ENCODE results near the gene SLC35D1. TPM values are rescaled to one million over a fixed set of nuclear protein-coding genes. Genes with fewer than 3 reads are reported as not detected.

Gene SLC35D1
- total and polyA plus RNA-seq, 7 experiments from 2014 or later = 4.8 to 25.7 (median 10.7) TPM

GRCh38 chr1:67020304-67020703 lies 33.6 kb downstream of the SLC35D1 start:
- no peak overlapping the region for H3K4me3 Mint-ChIP-seq
- H3K27ac Mint-ChIP-seq = peak overlapping the region in 2 of 9 donors; percentile 5 to 16
- Histone ChIP-seq H3K27ac (ENCODE audit: low read depth, low read length) (no peak overlapping the region), H3K9me3 (ENCODE audit: control insufficient read depth in 2 of 3, low read length in 3 of 3) (no peaks in the 10 kb centered on the region), H3K4me1 (ENCODE audit: control insufficient read depth in 2 of 2, insufficient read depth in 2 of 2, low read length in 2 of 2) (no peaks in the 10 kb centered on the region), H3K27me3 (ENCODE audit: control insufficient read depth in 2 of 2, insufficient read depth in 2 of 2, low read length in 2 of 2) (no peaks in the 10 kb centered on the region), H3K4me3 (ENCODE audit: low read length) (no peak overlapping the region), H3K36me3 (ENCODE audit: control insufficient read depth in 2 of 3, insufficient read depth in 3 of 3, low read length in 3 of 3) (peaks cover 3 to 42% (median 6%) of the 10 kb centered on the region in 3 experiments)
- DNase-seq = no peak
- POLR2A ChIA-PET = no interaction called here
- peaks cover 0 to 13% (median 7%) of the 10 kb centered on the region in 7 donors for H3K4me1 Mint-ChIP-seq
- intact Hi-C loops (cut with micrococcal nuclease) = no loop called here
- no peaks in the 10 kb centered on the region for H3K9me3 Mint-ChIP-seq
- H3K36me3 Mint-ChIP-seq = peaks cover 21 to 78% (median 49%) of the 10 kb centered on the region in 5 donors
- CTCF ChIA-PET = interaction anchor here (1.4 kb wide), 1 partner anchor 24 kb away, joined by 5 read pairs; no protein-coding TSS in a partner anchor
- ATAC-seq = no peak
- no peaks in the 10 kb centered on the region for H3K27me3 Mint-ChIP-seq

GRCh38 chr1:67019600-67020136 lies 34.3 kb downstream of the SLC35D1 start:
- H3K27me3 ChIP-seq (ENCODE audit: control insufficient read depth in 2 of 2, insufficient read depth in 2 of 2, low read length in 2 of 2) = no peaks in the 10 kb centered on the region
- ChIA-PET CTCF (interaction anchor here (1.4 kb wide), 1 partner anchor 23 kb away, joined by 5 read pairs; no protein-coding TSS in a partner anchor), POLR2A (interaction anchor here (0.5 kb wide), 1 partner anchor 1656 kb away, joined by 4 read pairs; no protein-coding TSS in a partner anchor)
- Mint-ChIP-seq H3K36me3 (peaks cover 21 to 72% (median 49%) of the 10 kb centered on the region in 5 donors), H3K4me3 (no peak overlapping the region), H3K4me1 (peaks cover 0 to 13% (median 5%) of the 10 kb centered on the region in 7 donors), H3K27ac (peak overlapping the region in 2 of 9 donors; percentile 36 to 38), H3K9me3 (peaks cover 0 to 1% (median 0%) of the 10 kb centered on the region in 11 donors), H3K27me3 (no peaks in the 10 kb centered on the region)
- ATAC-seq (no peak), DNase-seq (no peak)
- H3K36me3 ChIP-seq (ENCODE audit: control insufficient read depth in 2 of 3, insufficient read depth in 3 of 3, low read length in 3 of 3) = peaks cover 3 to 42% (median 6%) of the 10 kb centered on the region in 3 experiments
- H3K4me1 ChIP-seq (ENCODE audit: control insufficient read depth in 2 of 2, insufficient read depth in 2 of 2, low read length in 2 of 2) = no peaks in the 10 kb centered on the region
- no peaks in the 10 kb centered on the region for H3K9me3 ChIP-seq (ENCODE audit: control insufficient read depth in 2 of 3, low read length in 3 of 3)
- no peak overlapping the region for H3K27ac ChIP-seq (ENCODE audit: low read depth, low read length)
- no peak overlapping the region for H3K4me3 ChIP-seq (ENCODE audit: low read length)
- intact Hi-C loops (cut with micrococcal nuclease) = no loop called here

- Mint-ChIP-seq H3K27me3 (no peaks in the 10 kb centered on the region), H3K4me3 (no peak overlapping the region), H3K9me3 (peaks cover 0 to 2% (median 0%) of the 10 kb centered on the region in 11 donors), H3K36me3 (peaks cover 21 to 67% (median 51%) of the 10 kb centered on the region in 5 donors), H3K27ac (peak overlapping the region in 3 of 9 donors; percentile 36 to 51 (median 44)), H3K4me1 (peaks cover 0 to 13% (median 5%) of the 10 kb centered on the region in 7 donors)
- ChIA-PET CTCF (interaction anchor here (1.4 kb wide), 1 partner anchor 23 kb away, joined by 5 read pairs; no protein-coding TSS in a partner anchor), POLR2A (no interaction called here)
- no peak for ATAC-seq
- Histone ChIP-seq H3K9me3 (ENCODE audit: control insufficient read depth in 2 of 3, low read length in 3 of 3) (no peaks in the 10 kb centered on the region), H3K4me1 (ENCODE audit: control insufficient read depth in 2 of 2, insufficient read depth in 2 of 2, low read length in 2 of 2) (no peaks in the 10 kb centered on the region), H3K4me3 (ENCODE audit: low read length) (no peak overlapping the region), H3K27ac (ENCODE audit: low read depth, low read length) (no peak overlapping the region), H3K36me3 (ENCODE audit: control insufficient read depth in 2 of 3, insufficient read depth in 3 of 3, low read length in 3 of 3) (peaks cover 3 to 42% (median 6%) of the 10 kb centered on the region in 3 experiments), H3K27me3 (ENCODE audit: control insufficient read depth in 2 of 2, insufficient read depth in 2 of 2, low read length in 2 of 2) (no peaks in the 10 kb centered on the region)
- no peak for DNase-seq
- intact Hi-C loops (cut with micrococcal nuclease) = no loop called here
Observed at GRCh38 chr1:67019121-67019520, 34.8 kb downstream of the SLC35D1 start.

- Mint-ChIP-seq H3K27me3 (no peaks in the 10 kb centered on the region), H3K9me3 (peaks cover 0 to 2% (median 0%) of the 10 kb centered on the region in 11 donors), H3K4me1 (peaks cover 0 to 17% (median 6%) of the 10 kb centered on the region in 7 donors), H3K27ac (peak overlapping the region in 1 of 9 donors; percentile 44), H3K36me3 (peaks cover 21 to 66% (median 54%) of the 10 kb centered on the region in 5 donors), H3K4me3 (no peak overlapping the region)
- DNase-seq (no peak), ATAC-seq (no peak)
- Histone ChIP-seq H3K9me3 (ENCODE audit: control insufficient read depth in 2 of 3, low read length in 3 of 3) (no peaks in the 10 kb centered on the region), H3K27ac (ENCODE audit: low read depth, low read length) (no peak overlapping the region), H3K36me3 (ENCODE audit: control insufficient read depth in 2 of 3, insufficient read depth in 3 of 3, low read length in 3 of 3) (peaks cover 3 to 42% (median 6%) of the 10 kb centered on the region in 3 experiments), H3K4me3 (ENCODE audit: low read length) (no peak overlapping the region), H3K4me1 (ENCODE audit: control insufficient read depth in 2 of 2, insufficient read depth in 2 of 2, low read length in 2 of 2) (no peaks in the 10 kb centered on the region), H3K27me3 (ENCODE audit: control insufficient read depth in 2 of 2, insufficient read depth in 2 of 2, low read length in 2 of 2) (no peaks in the 10 kb centered on the region)
- ChIA-PET POLR2A (no interaction called here), CTCF (interaction anchor here (0.7 kb wide), 1 partner anchor 19 kb away, joined by 3 read pairs; no protein-coding TSS in a partner anchor)
- intact Hi-C loops (cut with micrococcal nuclease) = no loop called here
Observed at GRCh38 chr1:67018574-67018973, 35.4 kb downstream of the SLC35D1 start.

DNA sequence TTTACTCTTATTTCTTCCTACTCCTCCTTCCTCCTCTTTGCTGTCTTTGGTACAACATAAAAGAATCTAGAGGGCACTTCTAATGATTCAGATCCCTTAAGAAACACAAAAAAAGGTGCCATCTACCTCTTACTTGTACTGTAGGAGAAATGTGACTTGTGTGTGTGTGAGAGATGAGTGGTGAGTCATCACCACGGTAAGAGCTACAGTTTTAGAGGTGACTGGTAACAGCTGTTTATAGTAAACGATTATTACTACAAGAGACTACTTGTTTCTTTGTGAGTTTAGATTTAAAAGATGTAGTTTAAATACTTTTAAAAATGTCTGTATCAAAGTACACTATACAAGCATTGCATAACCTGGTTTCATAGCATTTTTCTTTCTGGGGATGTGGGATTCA lies 40.4 kb downstream of the SLC35D1 start:
- Histone ChIP-seq H3K4me1 (ENCODE audit: control insufficient read depth in 2 of 2, insufficient read depth in 2 of 2, low read length in 2 of 2) (no peaks in the 10 kb centered on the region), H3K9me3 (ENCODE audit: control insufficient read depth in 2 of 3, low read length in 3 of 3) (no peaks in the 10 kb centered on the region), H3K27me3 (ENCODE audit: control insufficient read depth in 2 of 2, insufficient read depth in 2 of 2, low read length in 2 of 2) (no peaks in the 10 kb centered on the region), H3K27ac (ENCODE audit: low read depth, low read length) (no peak overlapping the region), H3K36me3 (ENCODE audit: control insufficient read depth in 2 of 3, insufficient read depth in 3 of 3, low read length in 3 of 3) (peaks cover 0 to 23% (median 0%) of the 10 kb centered on the region in 3 experiments), H3K4me3 (ENCODE audit: low read length) (no peak overlapping the region)
- peaks cover 0 to 2% (median 0%) of the 10 kb centered on the region in 11 donors for H3K9me3 Mint-ChIP-seq
- H3K4me1 Mint-ChIP-seq = peaks cover 0 to 12% (median 4%) of the 10 kb centered on the region in 7 donors
- intact Hi-C loops (cut with micrococcal nuclease) = no loop called here
- ATAC-seq (no peak), DNase-seq (no peak)
- ChIA-PET POLR2A (interaction anchor here (1.3 to 1.9 kb wide), 2 partner anchors 9 to 40 kb away, joined by 3 to 4 read pairs; partner anchors contain the start of gene SLC35D1), CTCF (interaction anchor here (2.4 kb wide), 1 partner anchor 135 kb away, joined by 8 read pairs; no protein-coding TSS in a partner anchor)
- no peak overlapping the region for H3K4me3 Mint-ChIP-seq
- peaks cover 12 to 63% (median 58%) of the 10 kb centered on the region in 5 donors for H3K36me3 Mint-ChIP-seq
- H3K27me3 Mint-ChIP-seq = no peaks in the 10 kb centered on the region
- peak overlapping the region in 3 of 9 donors; percentile 26 to 53 (median 52) for H3K27ac Mint-ChIP-seq

- Mint-ChIP-seq H3K27ac (peak overlapping the region in 3 of 9 donors; percentile 24 to 67 (median 54)), H3K27me3 (no peaks in the 10 kb centered on the region), H3K9me3 (peaks cover 0 to 3% (median 0%) of the 10 kb centered on the region in 11 donors), H3K4me1 (peaks cover 3 to 16% (median 9%) of the 10 kb centered on the region in 7 donors), H3K4me3 (no peak overlapping the region), H3K36me3 (peaks cover 15 to 74% (median 43%) of the 10 kb centered on the region in 5 donors)
- CTCF ChIA-PET = no interaction called here
- Histone ChIP-seq H3K4me3 (ENCODE audit: low read length) (no peak overlapping the region), H3K9me3 (ENCODE audit: control insufficient read depth in 2 of 3, low read length in 3 of 3) (no peaks in the 10 kb centered on the region), H3K27me3 (ENCODE audit: control insufficient read depth in 2 of 2, insufficient read depth in 2 of 2, low read length in 2 of 2) (no peaks in the 10 kb centered on the region), H3K4me1 (ENCODE audit: control insufficient read depth in 2 of 2, insufficient read depth in 2 of 2, low read length in 2 of 2) (no peaks in the 10 kb centered on the region), H3K36me3 (ENCODE audit: control insufficient read depth in 2 of 3, insufficient read depth in 3 of 3, low read length in 3 of 3) (peaks cover 0 to 10% (median 0%) of the 10 kb centered on the region in 3 experiments), H3K27ac (ENCODE audit: low read depth, low read length) (no peak overlapping the region)
- ATAC-seq (no peak), DNase-seq (no peak)
- POLR2A ChIA-PET = no interaction called here
- intact Hi-C loops (cut with micrococcal nuclease) = no loop called here
Observed at GRCh38 chr1:67009792-67010191, 44.2 kb downstream of the SLC35D1 start.
